GM12875 (cell line): ENCODE measurements around the gene P2RY10.

Experiments used
- H3K4me3 ChIP-seq: one replicate; pipeline ENCODE4 v1.5.1; 2011; ENCODE audit warnings: low read depth, low read length, control low read depth
- TF ChIP-seq, protein P1 (sequence below): IDR thresholded peaks from 2 replicates; pipeline ENCODE4 v1.5.1; 2011; ENCODE audit warnings: low read depth, mild to moderate bottlenecking, control low read depth, inconsistent platforms, low read length, moderate library complexity, borderline replicate concordance; ENCODE audit not compliant: insufficient read depth

P2RY10 gene, protein sequence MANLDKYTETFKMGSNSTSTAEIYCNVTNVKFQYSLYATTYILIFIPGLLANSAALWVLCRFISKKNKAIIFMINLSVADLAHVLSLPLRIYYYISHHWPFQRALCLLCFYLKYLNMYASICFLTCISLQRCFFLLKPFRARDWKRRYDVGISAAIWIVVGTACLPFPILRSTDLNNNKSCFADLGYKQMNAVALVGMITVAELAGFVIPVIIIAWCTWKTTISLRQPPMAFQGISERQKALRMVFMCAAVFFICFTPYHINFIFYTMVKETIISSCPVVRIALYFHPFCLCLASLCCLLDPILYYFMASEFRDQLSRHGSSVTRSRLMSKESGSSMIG

DNA sequence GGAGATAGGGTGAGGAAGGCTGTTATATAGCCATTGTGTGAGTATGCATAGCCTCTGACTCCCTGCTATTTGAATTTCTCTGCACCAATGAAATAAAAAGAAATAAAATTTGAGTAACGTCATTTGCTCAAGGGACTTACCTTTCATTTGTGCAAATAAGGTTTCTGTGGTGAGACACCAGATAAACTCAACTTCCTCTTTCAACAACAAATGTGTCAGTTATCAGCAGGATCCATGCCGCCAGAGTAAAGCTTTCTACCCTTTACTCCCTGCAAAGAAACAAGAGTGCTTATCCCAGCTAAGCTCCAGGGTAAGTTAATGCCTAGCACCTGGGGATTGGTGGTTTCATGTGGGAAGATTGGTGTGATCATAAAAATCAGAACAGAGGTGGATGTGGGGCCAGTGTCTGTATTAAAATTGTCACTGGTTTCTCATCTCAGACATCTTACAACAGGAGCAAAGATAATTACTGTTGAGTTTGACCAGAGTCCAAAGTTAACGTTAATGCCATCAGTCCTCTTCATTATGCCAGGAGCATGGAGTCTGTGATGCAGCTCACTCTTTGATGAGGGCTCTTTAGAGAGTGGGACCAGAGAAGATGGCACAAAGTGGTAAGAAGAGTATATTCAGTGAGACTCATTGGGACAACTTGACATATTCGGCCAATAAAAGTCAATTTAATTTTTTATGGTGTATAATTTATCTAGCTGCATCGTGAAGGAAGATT, at the start of gene P2RY10:
Gene P2RY10 (plus strand): TSS at position 206 of the 727 bp plus-strand sequence. CDS start 15,130 bp downstream, outside the sequence.
- TF ChIP-seq, protein P1, sequence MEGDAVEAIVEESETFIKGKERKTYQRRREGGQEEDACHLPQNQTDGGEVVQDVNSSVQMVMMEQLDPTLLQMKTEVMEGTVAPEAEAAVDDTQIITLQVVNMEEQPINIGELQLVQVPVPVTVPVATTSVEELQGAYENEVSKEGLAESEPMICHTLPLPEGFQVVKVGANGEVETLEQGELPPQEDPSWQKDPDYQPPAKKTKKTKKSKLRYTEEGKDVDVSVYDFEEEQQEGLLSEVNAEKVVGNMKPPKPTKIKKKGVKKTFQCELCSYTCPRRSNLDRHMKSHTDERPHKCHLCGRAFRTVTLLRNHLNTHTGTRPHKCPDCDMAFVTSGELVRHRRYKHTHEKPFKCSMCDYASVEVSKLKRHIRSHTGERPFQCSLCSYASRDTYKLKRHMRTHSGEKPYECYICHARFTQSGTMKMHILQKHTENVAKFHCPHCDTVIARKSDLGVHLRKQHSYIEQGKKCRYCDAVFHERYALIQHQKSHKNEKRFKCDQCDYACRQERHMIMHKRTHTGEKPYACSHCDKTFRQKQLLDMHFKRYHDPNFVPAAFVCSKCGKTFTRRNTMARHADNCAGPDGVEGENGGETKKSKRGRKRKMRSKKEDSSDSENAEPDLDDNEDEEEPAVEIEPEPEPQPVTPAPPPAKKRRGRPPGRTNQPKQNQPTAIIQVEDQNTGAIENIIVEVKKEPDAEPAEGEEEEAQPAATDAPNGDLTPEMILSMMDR = no peak
- H3K4me3 ChIP-seq = peak within 1 kb of the TSS; percentile 53

DNA sequence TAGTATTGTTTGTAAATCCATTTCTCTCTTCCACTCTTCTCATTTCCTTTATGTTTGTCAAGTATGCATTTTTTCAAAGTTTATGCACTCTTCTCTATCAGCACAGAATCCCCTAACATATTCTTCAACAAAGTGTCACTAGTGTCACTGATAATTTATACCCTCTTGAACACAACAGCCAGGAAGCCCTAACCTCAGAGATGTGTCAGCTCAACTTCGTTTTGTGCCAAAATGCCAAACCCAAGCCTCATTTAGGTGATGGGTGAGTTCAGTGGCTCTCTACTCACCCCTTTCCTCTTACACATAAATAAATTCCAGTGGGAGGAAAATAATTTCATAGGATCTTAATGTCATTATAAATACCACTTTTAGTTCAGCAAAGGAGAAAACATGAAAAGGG, 22.4 kb upstream of the P2RY10 start:
- no peak overlapping the region for H3K4me3 ChIP-seq
- TF ChIP-seq, protein P1 = no peak

DNA sequence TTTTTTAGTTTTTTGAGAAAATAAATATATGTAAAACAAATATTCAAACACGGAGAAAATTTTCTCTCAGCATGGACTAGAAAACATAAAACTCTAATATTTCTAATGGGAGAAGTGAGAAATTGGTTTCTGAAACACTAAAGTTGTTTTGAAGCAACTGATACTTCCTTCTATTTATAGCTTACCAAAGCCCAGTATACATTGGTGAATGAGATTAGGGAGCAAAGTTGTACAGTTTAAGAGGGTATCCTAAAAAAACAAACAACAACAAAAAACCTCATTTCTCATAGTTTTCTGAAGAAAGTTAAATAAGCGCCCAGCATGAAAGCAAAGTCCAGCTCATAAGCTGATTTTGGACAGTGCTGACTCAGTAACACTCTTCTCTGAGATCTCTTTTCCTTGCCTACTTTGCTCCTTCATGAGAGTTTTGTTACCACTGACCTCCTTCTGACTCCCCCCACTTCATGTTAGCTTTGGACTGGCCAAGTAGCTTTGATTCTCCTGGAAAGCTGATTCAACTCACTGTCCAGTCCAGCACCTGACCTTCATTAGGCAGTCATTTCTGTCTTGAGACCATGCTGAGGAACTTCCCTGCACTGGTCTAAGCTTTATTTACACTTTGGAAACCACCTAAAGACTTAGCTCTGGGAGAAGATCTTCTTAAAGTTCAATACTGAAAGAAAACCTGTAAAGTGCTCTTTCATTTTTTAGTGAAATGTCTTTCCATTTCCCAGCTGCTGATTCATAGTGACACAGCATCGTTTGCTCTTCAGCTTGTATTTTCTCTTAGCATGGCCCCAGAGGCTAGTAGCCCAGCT, 21.8 kb upstream of the P2RY10 start:
- TF ChIP-seq, protein P1 = no peak
- H3K4me3 ChIP-seq = no peak overlapping the region

DNA sequence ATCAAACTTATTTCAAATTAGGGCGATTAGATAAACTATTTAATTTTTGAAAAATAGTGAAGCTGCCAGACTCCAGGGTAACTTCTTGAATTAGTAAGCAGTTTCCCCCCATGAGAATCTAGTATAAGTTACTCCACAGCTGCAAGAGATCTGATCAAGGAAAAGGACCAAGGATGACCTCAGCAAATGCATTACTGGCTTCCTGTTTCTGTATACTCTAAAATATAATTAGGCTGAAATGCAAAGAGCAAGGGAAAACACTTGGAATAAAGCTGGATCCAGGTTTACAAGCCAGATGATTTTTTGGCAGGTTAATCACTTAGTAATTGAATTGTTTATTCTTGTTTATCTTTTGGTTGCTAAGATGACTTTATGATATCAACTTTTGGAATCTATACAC, 13.4 kb upstream of the P2RY10 start:
- TF ChIP-seq, protein P1 = no peak
- no peak overlapping the region for H3K4me3 ChIP-seq

DNA sequence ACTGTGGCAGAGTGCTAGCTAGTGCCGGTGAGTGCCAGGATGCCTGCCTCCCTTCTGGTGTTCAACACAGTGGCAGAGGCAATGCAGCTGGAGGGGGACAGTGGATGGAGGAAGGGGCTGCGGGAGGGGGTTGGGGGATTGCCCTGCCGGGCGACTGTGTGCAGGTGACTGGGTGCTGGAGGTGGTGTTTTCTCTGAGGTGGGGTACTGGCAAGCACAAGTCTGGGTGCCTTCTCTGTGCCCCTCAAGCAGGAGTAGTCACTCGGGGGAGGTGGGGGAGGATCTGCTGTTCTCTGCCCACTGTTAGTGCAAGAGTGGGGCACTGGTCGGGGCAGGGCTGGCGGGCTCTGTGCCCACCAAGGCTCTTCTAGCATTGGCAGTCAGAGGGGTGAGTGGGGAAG, 10.3 kb upstream of the P2RY10 start:
- no peak overlapping the region for H3K4me3 ChIP-seq
- TF ChIP-seq, protein P1 = no peak

DNA sequence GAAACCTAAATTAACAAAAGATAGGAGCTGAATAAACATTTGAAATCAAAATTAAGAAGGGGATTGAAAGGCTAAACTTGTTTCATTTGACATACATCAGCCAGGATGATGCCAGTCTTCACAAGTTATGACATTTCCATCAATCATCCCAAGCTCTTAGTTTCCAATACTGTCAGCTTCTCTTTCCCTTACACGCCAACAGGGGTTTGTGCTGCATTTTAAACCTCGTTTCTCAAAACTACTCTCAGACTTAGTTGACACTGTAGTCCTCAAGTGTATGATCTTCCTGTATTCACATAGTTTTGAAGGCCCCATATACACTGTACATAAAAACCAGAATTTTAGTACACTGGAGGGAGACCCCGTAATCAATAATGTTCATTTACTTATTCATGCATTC, 840 bp upstream of the P2RY10 start:
- H3K4me3 ChIP-seq = no peak overlapping the region
- TF ChIP-seq, protein P1 = no peak
